Gastrocnemius medialis (tissue), 4 donors: Measurements from ENCODE around the gene TRHDE.

Source experiments
- POLR2A ChIP-seq, 2 donors: fragments of 450-650 bp; IDR thresholded peaks; one replicate each; pipeline ENCODE4 v1.6.1; 2017; ENCODE audit warnings: antibody characterized with exemption in 2 of 2, mild to moderate bottlenecking in 2 of 2, moderate library complexity in 2 of 2
- TF ChIP-seq, protein P1 (sequence below), 5 experiments: fragments of 450-650 bp in 3 of 5; fragments of 200-600 bp in 2 of 5; sonication (generic) in 2 of 5; IDR thresholded peaks in 4 of 5; conservative IDR thresholded peaks in 1 of 5; 1 replicate in 4 of 5; 2 replicates in 1 of 5; pipeline ENCODE4 v1.5.1; 2016 to 2019; ENCODE audit warnings: antibody characterized with exemption in 5 of 5, mild to moderate bottlenecking in 3 of 5, moderate library complexity in 3 of 5

DNA sequence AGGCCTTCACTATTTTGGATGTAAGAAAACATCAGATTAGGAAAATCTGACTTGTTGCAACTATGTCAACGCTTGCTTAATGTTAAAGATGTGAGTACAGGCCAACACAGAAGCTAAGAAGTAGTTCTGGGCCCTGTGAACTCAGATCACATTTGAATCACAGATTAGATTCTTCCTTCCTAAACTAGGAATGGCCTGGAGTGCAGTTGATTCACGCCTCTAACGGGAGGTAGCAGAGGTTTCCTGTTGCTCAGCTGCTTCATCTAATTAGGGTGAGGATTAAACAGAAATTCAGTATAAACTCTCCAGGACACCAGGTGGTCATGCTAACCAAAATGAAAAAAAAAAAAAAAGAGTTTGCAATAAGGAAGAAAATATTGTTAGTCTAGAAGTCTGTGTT, 314.3 kb downstream of the TRHDE start:
- TF ChIP-seq, protein P1, sequence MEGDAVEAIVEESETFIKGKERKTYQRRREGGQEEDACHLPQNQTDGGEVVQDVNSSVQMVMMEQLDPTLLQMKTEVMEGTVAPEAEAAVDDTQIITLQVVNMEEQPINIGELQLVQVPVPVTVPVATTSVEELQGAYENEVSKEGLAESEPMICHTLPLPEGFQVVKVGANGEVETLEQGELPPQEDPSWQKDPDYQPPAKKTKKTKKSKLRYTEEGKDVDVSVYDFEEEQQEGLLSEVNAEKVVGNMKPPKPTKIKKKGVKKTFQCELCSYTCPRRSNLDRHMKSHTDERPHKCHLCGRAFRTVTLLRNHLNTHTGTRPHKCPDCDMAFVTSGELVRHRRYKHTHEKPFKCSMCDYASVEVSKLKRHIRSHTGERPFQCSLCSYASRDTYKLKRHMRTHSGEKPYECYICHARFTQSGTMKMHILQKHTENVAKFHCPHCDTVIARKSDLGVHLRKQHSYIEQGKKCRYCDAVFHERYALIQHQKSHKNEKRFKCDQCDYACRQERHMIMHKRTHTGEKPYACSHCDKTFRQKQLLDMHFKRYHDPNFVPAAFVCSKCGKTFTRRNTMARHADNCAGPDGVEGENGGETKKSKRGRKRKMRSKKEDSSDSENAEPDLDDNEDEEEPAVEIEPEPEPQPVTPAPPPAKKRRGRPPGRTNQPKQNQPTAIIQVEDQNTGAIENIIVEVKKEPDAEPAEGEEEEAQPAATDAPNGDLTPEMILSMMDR (IDR thresholded peaks at IDR 0.05 in 4 of 5, conservative IDR thresholded peaks at IDR 0.05 in 1 of 5), result no peak
- no peak for TF ChIP-seq POLR2A (IDR thresholded peaks at IDR 0.05)
